GM12878 (cell line): ENCODE data around the gene SAXO1.
"Not testable (repeated sequence)": the region's sequence is repeated elsewhere in the genome, so short reads cannot be mapped to it uniquely, and the experiment has no call there.

Experiments used
- POLR2AphosphoS5 ChIP-seq: IDR thresholded peaks from 2 replicates; pipeline ENCODE4 v1.6.1; 2011; ENCODE audit warnings: mild to moderate bottlenecking, low read length, inconsistent platforms
- RAD21 ChIP-seq: IDR thresholded peaks from 2 replicates; pipeline ENCODE4 v1.6.1; 2011; ENCODE audit warnings: mild to moderate bottlenecking, low read depth, low read length, moderate library complexity; ENCODE audit not compliant: insufficient read depth
- SUZ12 ChIP-seq: fragments of 200-600 bp; sonication (generic); IDR thresholded peaks from one replicate; pipeline ENCODE4 v1.6.1; 2018; ENCODE audit warnings: antibody characterized with exemption, mild to moderate bottlenecking; ENCODE audit not compliant: unreplicated experiment
- TF ChIP-seq, protein P1 (sequence below): IDR thresholded peaks from 2 replicates; pipeline ENCODE4 v1.6.1; 2011; ENCODE audit warnings: low read depth, low read length, improper control_type of control experiment, borderline replicate concordance

DNA sequence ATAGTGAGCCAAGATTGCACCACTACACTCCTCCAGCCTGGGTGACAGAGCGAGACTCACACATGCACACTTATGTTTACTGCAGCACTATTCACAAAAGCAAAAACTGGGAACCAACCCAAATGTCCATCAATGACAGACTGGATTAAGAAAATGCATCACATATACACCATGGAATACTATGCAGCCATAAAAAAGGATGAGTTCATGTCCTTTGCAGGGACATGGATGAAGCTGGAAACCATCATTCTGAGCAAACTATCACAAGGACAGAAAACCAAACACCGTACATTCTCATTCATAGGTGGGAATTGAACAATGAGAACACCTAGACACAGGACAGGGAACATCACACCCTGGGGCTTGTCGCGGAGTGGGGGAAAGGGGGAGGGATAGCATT is 41.8 kb downstream of the SAXO1 start:
- not testable (repeated sequence) for TF ChIP-seq SUZ12, POLR2AphosphoS5, RAD21
- TF ChIP-seq, protein P1, sequence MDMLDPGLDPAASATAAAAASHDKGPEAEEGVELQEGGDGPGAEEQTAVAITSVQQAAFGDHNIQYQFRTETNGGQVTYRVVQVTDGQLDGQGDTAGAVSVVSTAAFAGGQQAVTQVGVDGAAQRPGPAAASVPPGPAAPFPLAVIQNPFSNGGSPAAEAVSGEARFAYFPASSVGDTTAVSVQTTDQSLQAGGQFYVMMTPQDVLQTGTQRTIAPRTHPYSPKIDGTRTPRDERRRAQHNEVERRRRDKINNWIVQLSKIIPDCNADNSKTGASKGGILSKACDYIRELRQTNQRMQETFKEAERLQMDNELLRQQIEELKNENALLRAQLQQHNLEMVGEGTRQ: not testable (repeated sequence)
